ENCODE results near the gene ASTN2.

Gene ASTN2

DNA sequence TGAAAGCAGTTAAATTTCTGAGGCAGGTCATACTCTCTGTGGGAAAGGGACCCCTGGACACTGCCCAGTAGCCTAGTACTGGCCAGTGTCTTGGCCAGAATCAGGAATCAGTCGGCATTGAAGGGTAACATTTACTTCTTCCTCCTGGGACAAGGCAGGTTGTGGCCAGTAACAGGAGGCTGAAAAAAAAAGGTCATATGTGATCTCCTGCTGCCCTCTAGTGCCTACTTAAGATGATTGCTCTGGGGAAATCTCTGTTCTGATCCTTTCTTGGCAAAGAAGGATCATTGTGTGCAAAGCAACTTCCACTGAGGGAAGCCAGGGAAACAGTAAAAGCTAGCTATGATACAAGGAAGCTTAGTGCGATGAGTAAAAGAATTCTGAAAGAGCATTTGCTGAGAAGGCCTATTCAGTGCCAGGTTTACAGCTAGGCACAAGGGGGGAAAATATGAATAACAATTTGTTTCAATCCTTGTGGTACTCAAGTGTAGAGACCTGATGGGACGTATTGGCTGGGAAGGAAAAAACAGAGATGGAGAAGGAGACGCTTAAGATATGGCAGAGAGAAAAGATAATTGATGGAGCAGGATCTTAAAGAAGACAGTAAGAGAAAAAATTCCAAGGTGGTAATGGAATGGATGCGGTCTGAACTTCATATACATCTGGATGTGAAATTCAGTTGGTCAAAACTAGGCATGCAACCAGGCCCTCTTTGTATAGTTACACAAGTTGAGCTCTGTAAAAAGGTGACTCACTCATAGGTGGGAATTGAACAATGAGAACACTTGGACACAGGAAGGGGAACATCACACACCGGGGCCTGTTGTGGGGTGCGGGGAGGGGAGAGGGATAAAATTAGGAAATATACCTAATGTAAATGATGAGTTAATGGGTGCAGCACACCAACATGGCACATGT lies 753.6 kb downstream of the ASTN2 start:
- DNase-seq (ENCODE audit: low read depth): peak; percentile 84

DNA sequence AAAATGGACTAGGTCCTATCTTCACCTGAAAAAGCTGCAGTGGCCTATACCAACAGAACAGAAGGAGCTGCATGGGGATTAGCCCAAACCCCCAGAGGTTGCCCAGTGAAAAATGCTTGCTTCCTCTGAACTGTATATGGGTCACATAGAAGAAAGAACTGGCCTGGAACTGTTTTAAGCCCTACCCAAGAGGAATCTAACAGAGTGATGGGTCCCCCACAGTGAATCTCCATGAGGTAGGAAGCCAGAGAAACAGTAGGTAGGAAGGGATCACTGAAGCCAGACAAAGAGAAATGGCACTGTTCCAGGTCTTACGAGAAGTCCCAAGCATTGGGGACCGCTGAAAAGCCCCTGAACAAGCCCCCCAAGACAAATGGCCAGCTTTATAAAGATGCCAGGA lies 756.6 kb downstream of the ASTN2 start:
- DNase-seq (ENCODE audit: low read depth): no peak

DNA sequence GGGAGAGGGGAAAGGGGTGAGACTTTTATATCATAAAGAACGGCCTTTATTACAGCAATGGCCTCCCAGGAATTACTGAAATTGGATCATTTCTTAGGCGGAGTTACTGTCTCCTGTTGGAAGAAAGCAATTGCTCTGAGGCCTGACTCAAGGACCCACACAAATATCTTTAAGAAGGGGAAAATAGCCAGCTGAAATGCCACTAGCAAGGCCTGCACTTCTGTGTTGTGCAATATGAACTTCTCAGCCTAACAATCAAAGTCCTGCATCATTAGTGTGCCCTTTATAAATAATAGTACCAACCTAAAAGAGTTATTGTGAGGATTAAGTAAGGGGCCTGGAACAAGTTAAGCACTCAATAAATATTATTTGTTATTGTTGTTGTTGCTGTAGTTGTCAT lies 757.9 kb downstream of the ASTN2 start:
- no peak for DNase-seq (ENCODE audit: low read depth)

GRCh38 chr9:116656501-116656971 lies 758.3 kb downstream of the ASTN2 start:
- no peak for DNase-seq (ENCODE audit: low read depth)

DNA sequence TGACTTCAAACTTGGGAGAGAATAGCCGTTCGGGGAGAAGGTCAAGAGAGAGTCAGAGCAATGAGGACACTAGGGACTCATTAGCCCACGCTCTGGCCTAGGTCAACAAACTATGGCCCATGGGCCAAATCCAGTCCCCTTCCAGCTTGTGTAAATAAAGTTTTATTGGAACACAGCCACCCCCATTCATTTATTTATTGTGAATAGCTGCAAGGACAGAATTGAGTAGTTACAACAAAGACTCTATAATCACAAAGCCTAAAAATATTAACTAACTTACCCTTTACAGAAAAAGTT lies 760.9 kb downstream of the ASTN2 start:
- DNase-seq (ENCODE audit: low read depth): no peak

DNA sequence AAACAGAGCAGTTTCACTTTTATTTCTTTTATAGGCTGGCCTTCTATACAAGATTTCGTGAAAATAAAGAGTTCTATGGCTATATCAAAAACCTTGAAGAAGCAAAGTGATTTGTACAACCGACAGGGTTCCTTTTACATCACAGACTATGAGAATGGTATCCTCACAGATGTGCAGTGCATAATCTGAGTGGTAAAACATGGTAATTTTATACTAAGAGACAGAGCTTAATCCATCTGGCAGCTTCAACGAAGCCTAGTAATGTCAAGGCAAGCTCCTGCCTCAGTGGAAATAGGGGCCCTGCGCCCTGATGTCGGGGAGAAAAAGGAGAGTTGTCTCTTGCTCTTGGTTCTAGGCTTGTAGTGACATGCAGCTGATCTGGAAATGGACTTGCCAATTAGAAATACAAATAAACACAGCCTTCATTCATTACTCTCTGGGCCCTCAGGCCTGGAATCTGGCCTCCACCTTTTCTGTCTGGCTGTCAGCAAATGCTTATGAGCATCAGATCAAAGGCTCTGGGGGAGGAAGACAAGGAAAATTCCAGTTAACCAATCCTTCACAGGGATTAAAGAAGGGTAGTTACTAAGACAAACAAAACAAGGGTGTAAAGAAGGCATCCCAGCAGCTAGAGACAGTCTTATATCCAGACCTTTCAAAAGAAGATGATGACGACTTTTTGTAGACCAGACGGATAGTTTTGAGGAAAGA lies 761.4 kb downstream of the ASTN2 start:
- no peak for DNase-seq (ENCODE audit: low read depth)

- no peak for DNase-seq (ENCODE audit: low read depth)
These were observed 767.4 kb downstream of the ASTN2 start for GRCh38 chr9:116647515-116647809.

- peak; percentile 70 for DNase-seq (ENCODE audit: low read depth)
These were observed 768.0 kb downstream of the ASTN2 start for GRCh38 chr9:116646661-116647514.

GRCh38 chr9:116644091-116644688 lies 770.7 kb downstream of the ASTN2 start:
- DNase-seq (ENCODE audit: low read depth): peak; percentile 77

DNA sequence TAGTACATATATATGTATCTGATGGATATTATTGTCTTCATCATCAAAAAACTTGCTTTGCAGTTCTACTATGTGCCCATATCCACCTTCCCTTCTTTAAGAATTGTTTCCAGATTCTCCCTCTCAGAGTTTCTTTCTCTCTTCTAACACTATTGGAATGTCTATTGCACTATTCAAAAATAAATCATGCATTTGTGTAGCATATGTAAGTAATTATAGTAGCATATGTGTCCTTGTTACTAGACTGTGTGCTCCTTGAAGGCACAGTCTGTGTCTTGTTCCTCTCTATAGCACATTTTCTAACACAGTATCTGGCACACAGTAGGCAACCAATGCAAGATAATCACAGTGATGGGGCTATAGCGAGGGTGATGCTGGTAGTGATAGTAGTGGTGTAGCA lies 771.2 kb downstream of the ASTN2 start:
- DNase-seq (ENCODE audit: low read depth): peak; percentile 55

DNA sequence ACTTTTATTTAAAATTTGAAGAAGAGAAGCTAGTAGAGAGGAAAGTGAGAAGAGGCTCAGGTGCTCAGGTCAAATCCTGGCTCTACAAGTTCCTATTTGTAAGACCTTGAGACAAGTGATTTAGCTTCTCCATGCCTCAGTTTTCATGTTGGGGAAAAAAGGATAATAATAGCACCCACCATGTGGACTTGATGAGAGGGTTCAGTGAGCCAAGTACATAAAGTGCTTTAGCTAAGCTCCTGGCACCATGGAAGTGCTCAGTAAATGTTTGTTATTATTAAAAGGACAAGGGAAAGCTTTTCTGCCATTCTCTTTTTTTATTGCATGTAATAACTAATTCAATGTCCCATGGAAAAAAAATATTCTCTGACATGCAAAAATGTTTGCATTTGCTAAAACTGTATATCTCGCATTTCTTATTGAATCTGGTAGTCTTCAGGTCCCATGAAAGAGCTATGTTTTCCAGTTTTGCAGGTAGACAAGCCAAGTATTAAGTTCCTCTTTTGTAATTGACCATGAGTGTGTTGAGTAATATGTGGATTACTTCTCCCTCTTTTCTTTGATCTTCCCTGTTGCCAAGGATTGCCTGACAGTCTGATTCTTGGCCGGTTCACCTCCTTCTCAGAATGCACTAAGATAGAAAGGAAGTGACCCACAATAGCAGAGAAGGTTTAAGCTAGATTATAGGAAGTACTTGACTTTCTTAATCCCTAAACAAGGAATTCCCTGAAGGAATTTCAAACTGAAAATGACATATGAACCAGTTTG lies 773.4 kb downstream of the ASTN2 start:
- no peak for DNase-seq (ENCODE audit: low read depth)

DNA sequence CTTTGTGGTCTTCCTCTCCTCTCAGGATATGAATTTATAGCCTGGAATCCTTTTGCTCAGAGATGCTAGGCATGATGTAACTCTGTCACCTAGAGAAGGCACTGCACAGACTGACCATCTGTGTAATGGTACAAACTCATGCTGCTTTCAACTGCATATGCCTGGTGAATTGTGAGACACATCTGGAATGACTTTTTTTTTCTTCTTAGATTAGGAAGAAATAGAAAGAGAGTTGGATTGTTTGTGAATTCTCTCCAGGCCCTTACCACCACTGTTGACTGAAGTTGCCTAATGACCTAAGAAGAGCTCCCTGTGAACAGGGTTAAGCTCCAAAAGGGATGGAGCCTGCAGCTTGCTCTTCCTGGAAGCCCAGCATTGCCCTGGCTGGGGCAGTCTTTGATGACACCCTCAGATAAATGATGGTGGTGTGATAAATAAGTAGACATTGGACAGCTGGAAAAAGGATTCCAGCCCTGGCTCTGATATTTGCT lies 775.6 kb downstream of the ASTN2 start:
- peak; percentile 87 for DNase-seq (ENCODE audit: low read depth)

DNA sequence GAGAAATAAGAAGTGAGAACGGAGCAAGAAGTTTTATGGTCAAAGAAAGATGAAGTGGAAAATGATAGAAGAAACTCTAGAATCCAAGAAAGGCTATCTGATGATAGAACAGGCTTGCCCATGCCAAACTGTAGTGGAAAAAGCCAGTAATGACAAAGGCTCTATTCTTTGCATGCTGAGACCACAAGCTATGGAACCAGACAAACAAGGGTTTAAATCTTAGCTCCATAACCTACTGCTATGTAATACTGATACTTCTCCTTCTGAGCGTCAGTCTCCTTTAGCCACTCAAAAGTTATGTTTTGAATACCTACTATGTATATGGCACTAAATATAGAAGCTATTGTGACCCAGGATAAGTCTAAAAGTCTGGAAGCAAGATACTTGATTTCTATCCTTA lies 778.9 kb downstream of the ASTN2 start:
- DNase-seq (ENCODE audit: low read depth): no peak

GRCh38 chr9:116632990-116633838 lies 781.6 kb downstream of the ASTN2 start:
- peak; percentile 82 for DNase-seq (ENCODE audit: low read depth)

DNA sequence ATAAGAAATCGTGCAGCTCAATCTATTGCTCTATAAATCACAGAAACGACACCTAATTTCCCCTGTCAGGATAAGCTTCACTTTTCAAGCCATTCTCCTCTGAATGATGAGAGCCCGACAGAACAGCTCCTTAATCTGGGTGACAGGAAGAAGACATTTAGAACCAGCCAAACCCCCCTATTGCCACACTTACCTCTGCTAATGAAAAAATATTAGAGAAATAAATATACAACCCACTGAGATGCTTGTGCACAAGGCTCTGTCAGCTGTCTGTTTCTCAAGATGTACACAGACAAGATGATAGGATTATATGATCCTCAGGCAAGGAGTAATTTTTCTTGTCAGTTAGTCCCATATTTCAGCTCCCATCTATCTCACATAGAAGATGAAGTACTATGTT lies 785.2 kb downstream of the ASTN2 start:
- DNase-seq (ENCODE audit: low read depth): no peak

DNA sequence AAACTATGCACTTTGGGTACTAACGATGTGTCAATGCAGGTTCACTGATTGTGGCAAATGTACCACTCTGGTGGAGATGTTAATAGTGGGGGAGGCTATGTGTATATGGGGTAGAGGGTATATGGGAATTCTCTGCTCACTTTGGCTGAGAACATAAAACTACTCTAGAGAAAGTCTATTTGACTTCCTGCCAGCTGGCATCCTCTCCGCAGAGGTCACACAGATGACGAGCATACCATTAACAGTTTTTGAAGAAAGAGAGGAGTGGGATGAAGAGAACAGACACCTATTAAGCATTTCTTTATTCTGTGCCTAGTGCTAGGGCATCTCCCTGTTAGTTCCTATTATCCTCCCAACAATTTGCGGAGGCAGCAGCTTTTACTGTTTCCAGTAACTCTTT lies 786.1 kb downstream of the ASTN2 start:
- no peak for DNase-seq (ENCODE audit: low read depth)

DNA sequence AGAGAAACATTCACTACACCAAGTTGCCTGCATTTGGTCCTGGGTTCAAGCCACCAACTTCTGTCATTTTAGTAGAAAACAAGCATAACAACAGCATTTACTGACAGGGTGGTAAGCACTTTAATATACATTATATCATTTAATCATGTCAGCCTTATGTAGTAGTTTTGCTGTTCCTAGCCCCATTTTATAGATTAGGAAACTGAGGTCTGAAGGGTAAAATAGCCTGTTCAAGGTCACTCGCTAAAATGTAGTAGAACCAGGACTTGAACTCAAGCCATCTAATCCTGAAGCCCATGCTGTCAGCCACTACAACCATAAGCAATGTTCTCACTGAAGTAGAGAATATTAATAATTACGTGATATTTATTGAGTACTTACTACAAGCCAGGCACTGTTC lies 787.4 kb downstream of the ASTN2 start:
- DNase-seq (ENCODE audit: low read depth): no peak

GRCh38 chr9:116626762-116627161 lies 788.1 kb downstream of the ASTN2 start:
- DNase-seq (ENCODE audit: low read depth): no peak

GRCh38 chr9:116623715-116624114 lies 791.1 kb downstream of the ASTN2 start:
- DNase-seq (ENCODE audit: low read depth): no peak

DNA sequence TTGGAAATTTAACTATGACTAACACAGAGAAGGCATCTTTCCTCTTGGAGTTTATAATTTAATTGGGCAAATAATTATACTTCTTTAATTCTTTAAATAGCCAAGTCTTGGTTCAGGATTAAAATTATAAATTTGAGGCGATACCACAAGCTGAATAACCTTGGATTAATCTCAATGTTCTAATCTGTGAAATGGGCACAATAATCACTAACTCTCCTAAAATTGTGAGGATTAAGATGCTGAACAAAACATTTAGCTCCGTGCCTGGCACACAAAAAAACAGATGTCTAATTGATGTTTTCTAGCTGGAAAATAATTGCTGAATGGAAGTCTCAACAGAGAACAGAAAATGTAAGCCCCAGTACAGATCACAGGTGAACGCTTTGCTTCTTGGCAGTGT lies 797.5 kb downstream of the ASTN2 start:
- no peak for DNase-seq (ENCODE audit: low read depth)
